K562 (cell line): Measurements from ENCODE around the gene FNBP1. TPM values are rescaled to one million over a fixed set of nuclear protein-coding genes. Genes with fewer than 3 reads are reported as not detected.

Experiments
- CREB1 ChIP-seq, 2 experiments: sonication (generic) in 1 of 2; formaldehyde crosslinking in 1 of 2; IDR thresholded peaks; 2 replicates each; pipeline versions ENCODE4 v1.6.1 to v1.8.0; 2012 to 2022; ENCODE audit warnings: inconsistent platforms in 1 of 2, mild to moderate bottlenecking in 1 of 2, missing genetic modification reagents in 1 of 2, moderate library complexity in 1 of 2
- CREB5 ChIP-seq: fragments of 250-450 bp; sonication (Bioruptor Pico); IDR thresholded peaks from 2 replicates; pipeline ENCODE4 v1.5.0; 2020; ENCODE audit warnings: mild to moderate bottlenecking
- DEAF1 ChIP-seq: fragments of 450-650 bp; formaldehyde crosslinking; IDR thresholded peaks from 2 replicates; pipeline ENCODE4 v1.4.0; 2020; ENCODE audit warnings: mild to moderate bottlenecking, moderate library complexity
- FOSL1 ChIP-seq: fragments of 200-800 bp; sonication (Bioruptor generic); conservative IDR thresholded peaks from 2 replicates; pipeline ENCODE4 v1.6.1; 2016; ENCODE audit warnings: missing genetic modification characterization, missing compliant biosample characterization
- HDAC8 ChIP-seq: fragments of 450-650 bp; IDR thresholded peaks from 2 replicates; pipeline ENCODE4 v1.6.1; 2016; ENCODE audit warnings: mild to moderate bottlenecking, missing genetic modification characterization, moderate library complexity, missing compliant biosample characterization
- ILF3 ChIP-seq: fragments of 450-650 bp; IDR thresholded peaks from 2 replicates; pipeline ENCODE4 v1.6.1; 2018; ENCODE audit warnings: antibody characterized with exemption, mild to moderate bottlenecking, moderate library complexity, borderline replicate concordance
- KDM1A ChIP-seq, 2 experiments: fragments of 450-650 bp; IDR thresholded peaks; 2 replicates each; pipeline ENCODE4 v1.6.1; 2016; ENCODE audit warnings: mild to moderate bottlenecking in 2 of 2
- KLF13 ChIP-seq: fragments of 450-650 bp; IDR thresholded peaks from 2 replicates; pipeline ENCODE4 v1.6.1; 2016; ENCODE audit warnings: missing genetic modification characterization, low read depth, mild to moderate bottlenecking, missing compliant biosample characterization, moderate library complexity, borderline replicate concordance
- MAFF ChIP-seq: IDR thresholded peaks from 2 replicates; pipeline ENCODE4 v1.6.1; 2012; ENCODE audit warnings: low read length, improper control_type of control experiment
- OTX1 ChIP-seq: fragments of 450-650 bp; formaldehyde crosslinking; IDR thresholded peaks from 2 replicates; pipeline ENCODE4 v1.4.0; 2022; ENCODE audit warnings: mild to moderate bottlenecking
- PHF21A ChIP-seq: fragments of 450-650 bp; IDR thresholded peaks from 2 replicates; pipeline ENCODE4 v1.6.1; 2017; ENCODE audit warnings: low read depth, borderline replicate concordance
- RBM25 ChIP-seq: fragments of 200-400 bp; formaldehyde crosslinking; IDR thresholded peaks from 2 replicates; pipeline ENCODE4 v1.6.1; 2018; ENCODE audit warnings: low read length, low read depth, moderate library complexity; ENCODE audit not compliant: severe bottlenecking
- TAF9B ChIP-seq: fragments of 450-650 bp; IDR thresholded peaks from 2 replicates; pipeline ENCODE4 v1.6.1; 2018; ENCODE audit warnings: mild to moderate bottlenecking; ENCODE audit not compliant: partially characterized antibody
- TFAM ChIP-seq: fragments of 250-450 bp; sonication (Bioruptor Pico); conservative IDR thresholded peaks from 2 replicates; pipeline ENCODE4 v1.5.0; 2021; ENCODE audit warnings: mild to moderate bottlenecking, moderate library complexity
- TFAP4 ChIP-seq: sonication (generic); formaldehyde crosslinking; IDR thresholded peaks from 2 replicates; pipeline ENCODE4 v1.8.0; 2022; ENCODE audit warnings: missing genetic modification reagents, mild to moderate bottlenecking, moderate library complexity, borderline replicate concordance
- U2AF2 ChIP-seq: fragments of 200-400 bp; formaldehyde crosslinking; optimal IDR thresholded peaks from 2 replicates; pipeline ENCODE3; 2017; ENCODE audit warnings: low read depth, mild to moderate bottlenecking, low read length
- ZFP30 ChIP-seq: fragments of 250-450 bp; sonication (Bioruptor Pico); IDR thresholded peaks from 2 replicates; pipeline ENCODE4 v1.8.0; 2022; ENCODE audit warnings: moderate library complexity, mild to moderate bottlenecking, inconsistent platforms, borderline replicate concordance
- ZKSCAN3 ChIP-seq: fragments of 250-450 bp; sonication (Bioruptor Pico); IDR thresholded peaks from 2 replicates; pipeline ENCODE4 v1.4.0; 2020
- ZNF232 ChIP-seq: sonication (generic); formaldehyde crosslinking; IDR thresholded peaks from 2 replicates; pipeline ENCODE4 v1.8.0; 2022; ENCODE audit warnings: mild to moderate bottlenecking, missing genetic modification reagents
- polyA plus RNA-seq, 8 experiments: library from polyadenylated mRNA; depleted of rRNA in 4 of 8; stranded (reverse) in 5 of 8; unstranded in 3 of 8; fragments of >200 nt; fragmentation: Nextera tagmentation in 2 of 8; fragmentation: Illumina TruSeq in 1 of 8; extraction: Ambion mirVana in 2 of 8; extraction: Trizol in 1 of 8; gene quantifications; 2 replicates each; pipeline versions ENCODE4 v1.2.1 to v1.2.3, GENCODE V29; 2011 to 2014; ENCODE audit warnings: inconsistent platforms in 1 of 8, missing spikeins in 1 of 8
- total RNA-seq, 7 experiments: library from RNA; depleted of rRNA in 6 of 7; stranded (reverse); fragments of >200 nt in 6 of 7; fragmentation: Illumina TruSeq in 2 of 7; extraction: Trizol in 2 of 7; gene quantifications; 2 replicates each; pipeline versions ENCODE4 v1.2.1 to v1.2.3, GENCODE V29; 2011 to 2021; ENCODE audit warnings: low replicate concordance in 1 of 7
- TF ChIP-seq, protein P1 (sequence below): sonication (generic); formaldehyde crosslinking; IDR thresholded peaks from 2 replicates; pipeline ENCODE4 v1.8.1; 2022; ENCODE audit warnings: missing genetic modification reagents
- TF ChIP-seq, protein P2 (sequence below): fragments of 450-650 bp; IDR thresholded peaks from 2 replicates; pipeline ENCODE4 v1.6.1; 2017; ENCODE audit warnings: mild to moderate bottlenecking, moderate library complexity

FNBP1 gene
- total and polyA plus RNA-seq, 9 of the 15 experiments (the other 6 are each of a cell fraction or from before 2014, with no cell fraction given) = 1.8 to 14.9 (median 7.6) TPM

DNA sequence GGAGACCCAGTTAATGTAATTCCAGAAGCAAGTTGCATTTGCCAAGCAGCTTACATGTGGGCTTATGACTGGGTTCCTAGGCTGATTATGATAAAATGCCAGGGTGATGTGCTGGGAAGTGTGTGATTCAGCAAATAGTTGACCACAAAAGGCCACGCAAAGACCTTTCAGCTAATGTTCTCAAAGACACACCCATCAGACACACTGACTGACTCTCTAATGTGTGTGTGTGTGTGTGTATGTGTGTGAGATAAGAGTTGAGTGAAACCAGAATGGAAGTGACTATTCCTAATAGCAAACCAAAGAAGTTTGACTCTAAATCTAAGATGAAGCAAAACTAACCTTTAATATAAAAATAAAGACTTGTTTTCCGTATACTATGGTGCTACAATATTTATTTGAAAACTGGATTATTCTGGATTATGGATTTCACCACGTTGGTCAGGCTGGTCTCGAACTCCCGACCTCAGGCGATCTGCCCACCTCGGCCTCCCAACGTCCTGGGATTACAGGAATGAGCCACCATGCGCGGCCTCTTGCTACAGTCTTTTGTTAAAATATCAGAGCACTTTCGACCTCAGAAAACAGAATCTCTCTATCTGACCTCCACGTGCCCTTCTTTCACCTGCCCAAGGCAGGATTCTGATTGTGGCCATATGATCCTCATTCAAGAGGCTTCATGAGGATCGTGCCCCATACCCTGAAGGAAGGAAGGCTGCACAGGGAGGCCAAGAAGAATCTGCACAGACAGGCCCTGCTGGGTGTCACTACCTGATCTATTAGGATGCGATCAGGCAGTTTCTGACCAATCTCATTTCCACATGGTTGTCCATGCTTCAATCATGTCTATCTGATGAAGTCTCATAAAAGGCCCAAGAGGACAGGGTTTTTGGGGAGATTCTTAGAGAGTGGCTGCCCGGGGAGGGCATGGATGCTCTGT lies 132.1 kb downstream of the FNBP1 start (continued):
- TF ChIP-seq ZNF232 (CRISPR knock-in tag) = no peak
- TF ChIP-seq TAF9B = peak; percentile 77
- no peak for TF ChIP-seq CREB5 (CRISPR knock-in tag)
- no peak for TF ChIP-seq ZFP30 (CRISPR knock-in tag)
- TF ChIP-seq ZKSCAN3 (CRISPR knock-in tag) = no peak
- no peak; the same call in 1 of the 2 replicates for TF ChIP-seq CREB1 (IDR thresholded peaks at IDR 0.05)
- peak; percentile 31; the same call in 1 of the 2 replicates for TF ChIP-seq CREB1 (CRISPR knock-in tag; IDR thresholded peaks at IDR 0.05)
- TF ChIP-seq PHF21A = no peak
- no peak for TF ChIP-seq U2AF2
- TF ChIP-seq KLF13 (tag) = 0 out of 2 replicates have a peak, but pooled peaks have one; percentile 27
- no peak for TF ChIP-seq RBM25
- TF ChIP-seq OTX1 (CRISPR knock-in tag) = no peak
- TF ChIP-seq, protein P1, sequence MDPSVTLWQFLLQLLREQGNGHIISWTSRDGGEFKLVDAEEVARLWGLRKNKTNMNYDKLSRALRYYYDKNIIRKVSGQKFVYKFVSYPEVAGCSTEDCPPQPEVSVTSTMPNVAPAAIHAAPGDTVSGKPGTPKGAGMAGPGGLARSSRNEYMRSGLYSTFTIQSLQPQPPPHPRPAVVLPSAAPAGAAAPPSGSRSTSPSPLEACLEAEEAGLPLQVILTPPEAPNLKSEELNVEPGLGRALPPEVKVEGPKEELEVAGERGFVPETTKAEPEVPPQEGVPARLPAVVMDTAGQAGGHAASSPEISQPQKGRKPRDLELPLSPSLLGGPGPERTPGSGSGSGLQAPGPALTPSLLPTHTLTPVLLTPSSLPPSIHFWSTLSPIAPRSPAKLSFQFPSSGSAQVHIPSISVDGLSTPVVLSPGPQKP (CRISPR knock-in tag) = no peak
- peak; percentile 31; the same call in 1 of the 2 replicates for TF ChIP-seq TFAP4 (CRISPR knock-in tag)
- no peak for TF ChIP-seq TFAM (CRISPR knock-in tag)
- peak; percentile 99 for TF ChIP-seq KDM1A (IDR thresholded peaks at IDR 0.05)
- TF ChIP-seq ILF3 = no peak
- TF ChIP-seq, protein P2, sequence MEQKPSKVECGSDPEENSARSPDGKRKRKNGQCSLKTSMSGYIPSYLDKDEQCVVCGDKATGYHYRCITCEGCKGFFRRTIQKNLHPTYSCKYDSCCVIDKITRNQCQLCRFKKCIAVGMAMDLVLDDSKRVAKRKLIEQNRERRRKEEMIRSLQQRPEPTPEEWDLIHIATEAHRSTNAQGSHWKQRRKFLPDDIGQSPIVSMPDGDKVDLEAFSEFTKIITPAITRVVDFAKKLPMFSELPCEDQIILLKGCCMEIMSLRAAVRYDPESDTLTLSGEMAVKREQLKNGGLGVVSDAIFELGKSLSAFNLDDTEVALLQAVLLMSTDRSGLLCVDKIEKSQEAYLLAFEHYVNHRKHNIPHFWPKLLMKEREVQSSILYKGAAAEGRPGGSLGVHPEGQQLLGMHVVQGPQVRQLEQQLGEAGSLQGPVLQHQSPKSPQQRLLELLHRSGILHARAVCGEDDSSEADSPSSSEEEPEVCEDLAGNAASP = no peak
- peak; percentile 97 for TF ChIP-seq FOSL1
- no peak for TF ChIP-seq HDAC8 (tag)
- TF ChIP-seq DEAF1 (CRISPR knock-in tag) = no peak
- peak; percentile 96 for TF ChIP-seq MAFF
